Activated CD8-positive, alpha-beta memory T cell treated with anti-CD3 and anti-CD28 coated beads, Interleukin-2, amount 10 ng/mL, durations not matched to agents 7 days and 5 days (primary cell): ENCODE data around the gene SPG11. TPM values are rescaled to one million over a fixed set of nuclear protein-coding genes. Genes with fewer than 3 reads are reported as not detected.
"Not testable (repeated sequence)": the region's sequence is repeated elsewhere in the genome, so short reads cannot be mapped to it uniquely, and the experiment has no call there.

Experiments used
- ATAC-seq: fragments of 150-1000 bp; cut with Tn5 transposase; one replicate; pipeline ENCODE4 v1.10.0; 2021; ENCODE audit warnings: moderate library complexity
- CTCF ChIA-PET: fragments of 350-600 bp; sonication (Branson Sonifier 250); formaldehyde crosslinking; loops from one replicate; lab custom pipeline; 2021; ENCODE audit warnings: antibody characterized with exemption; lab: Charles Lee
- DNase-seq: peaks from one replicate; pipeline ENCODE4 v3.0.0-alpha.2; 2020
- H3K27ac Mint-ChIP-seq: one replicate; pipeline ENCODE4 v1.8.0; 2021; ENCODE audit warnings: mild to moderate bottlenecking, mixed read lengths
- H3K27me3 Mint-ChIP-seq: one replicate; pipeline ENCODE4 v1.8.0; 2021; ENCODE audit warnings: mixed read lengths
- H3K36me3 Mint-ChIP-seq: one replicate; pipeline ENCODE4 v1.8.0; 2021; ENCODE audit warnings: mild to moderate bottlenecking, mixed read lengths
- H3K4me1 Mint-ChIP-seq: one replicate; pipeline ENCODE4 v1.8.0; 2021; ENCODE audit warnings: mixed read lengths
- H3K4me3 Mint-ChIP-seq: one replicate; pipeline ENCODE4 v1.8.0; 2021; ENCODE audit warnings: mild to moderate bottlenecking, moderate library complexity, mixed read lengths
- H3K9me3 Mint-ChIP-seq: one replicate; pipeline ENCODE4 v1.8.0; 2022; ENCODE audit warnings: low read depth, mixed read lengths
- total RNA-seq, 2 experiments: library from RNA; stranded (reverse); gene quantifications; one replicate each; pipeline ENCODE4 v1.2.3, GENCODE V29; 2021

SPG11 gene
- total RNA-seq, 2 experiments from 2014 or later, result 76.7 to 95.8 TPM

DNA sequence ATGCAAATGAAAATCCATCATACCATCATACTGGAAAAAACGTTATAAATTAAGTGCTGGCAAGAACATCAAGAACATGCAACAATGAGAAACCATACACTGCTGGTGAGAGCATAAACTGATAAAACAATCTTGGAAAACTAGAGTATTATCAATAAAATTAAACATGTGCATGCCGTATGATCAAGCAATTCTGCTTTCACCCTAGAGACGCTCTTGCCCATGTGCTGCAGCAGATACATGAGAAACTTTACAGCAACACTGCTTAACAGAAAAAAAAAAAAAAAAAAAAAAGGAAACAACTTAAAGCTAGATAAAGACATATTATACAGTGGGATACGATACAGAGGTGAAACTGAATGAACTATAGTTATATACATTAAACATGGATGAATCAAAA is 21.8 kb downstream of the SPG11 start:
- H3K27ac Mint-ChIP-seq, result no peak overlapping the region
- DNase-seq (no peak), ATAC-seq (no peak)
- H3K36me3 Mint-ChIP-seq, result peaks cover 65% of the 10 kb centered on the region
- peaks cover 30% of the 10 kb centered on the region for H3K4me1 Mint-ChIP-seq
- H3K9me3 Mint-ChIP-seq, result peaks cover 15% of the 10 kb centered on the region
- H3K27me3 Mint-ChIP-seq, result no peaks in the 10 kb centered on the region
- CTCF ChIA-PET, result interaction anchor here (1.3 kb wide), 1 partner anchor 13 kb away, joined by 3 read pairs; no protein-coding TSS in a partner anchor
- H3K4me3 Mint-ChIP-seq, result no peak overlapping the region

DNA sequence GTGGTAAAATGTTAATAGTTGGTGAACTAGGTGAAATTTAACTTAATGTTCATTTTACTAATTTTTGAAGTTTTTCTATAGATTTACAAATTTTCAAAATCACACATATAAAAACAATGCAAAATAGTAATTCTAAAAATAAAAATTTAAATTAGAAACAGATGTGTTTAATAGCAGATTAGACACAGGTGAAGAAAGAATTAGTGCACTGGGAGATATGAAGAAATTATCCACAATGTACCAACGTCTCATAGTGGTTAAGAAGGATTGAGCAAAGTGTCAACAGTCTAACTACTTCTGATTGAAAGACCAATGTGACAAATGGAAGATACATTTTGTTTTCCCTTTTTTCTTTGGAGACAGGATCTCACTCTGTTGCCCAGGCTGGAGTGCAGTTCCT is 26.5 kb downstream of the SPG11 start:
- DNase-seq, result no peak
- CTCF ChIA-PET, result interaction anchor here (0.9 to 1.0 kb wide), 2 partner anchors 9 to 14 kb away, joined by 3 read pairs; no protein-coding TSS in a partner anchor
- no peak overlapping the region for H3K4me3 Mint-ChIP-seq
- peaks cover 16% of the 10 kb centered on the region for H3K4me1 Mint-ChIP-seq
- H3K27ac Mint-ChIP-seq, result no peak overlapping the region
- ATAC-seq, result no peak
- no peaks in the 10 kb centered on the region for H3K27me3 Mint-ChIP-seq
- H3K36me3 Mint-ChIP-seq, result peaks cover 54% of the 10 kb centered on the region
- no peaks in the 10 kb centered on the region for H3K9me3 Mint-ChIP-seq

DNA sequence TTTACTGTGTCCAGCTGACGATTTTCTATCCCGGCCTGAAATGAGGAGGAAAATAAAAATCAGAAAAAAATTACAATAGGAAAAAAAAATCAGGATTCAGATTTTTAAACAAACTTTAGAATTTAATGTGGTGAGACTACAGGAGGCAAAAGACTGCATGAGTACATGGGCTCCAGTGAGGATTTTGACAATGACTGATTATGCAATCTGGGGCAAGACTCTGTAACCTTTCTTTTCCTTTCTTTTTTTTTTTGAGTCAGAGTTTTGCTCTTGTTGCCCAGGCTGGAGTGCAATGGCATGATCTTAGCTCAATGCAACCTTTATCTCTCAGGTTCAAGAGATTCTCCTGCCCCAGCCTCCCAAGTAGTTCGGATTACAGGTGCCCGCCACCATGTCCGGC is 29.9 kb downstream of the SPG11 start:
- Mint-ChIP-seq H3K4me1 (peaks cover 17% of the 10 kb centered on the region), H3K27me3 (no peaks in the 10 kb centered on the region), H3K36me3 (peaks cover 55% of the 10 kb centered on the region), H3K27ac (peak overlapping the region; percentile 73), H3K4me3 (no peak overlapping the region), H3K9me3 (no peaks in the 10 kb centered on the region)
- DNase-seq (no peak), ATAC-seq (peak; percentile 50)
- CTCF ChIA-PET, result interaction anchor here (0.5 to 2.4 kb wide), 4 partner anchors 30 to 474 kb away, joined by 3 to 7 read pairs (median 5); partner anchors contain the start of gene SPG11

DNA sequence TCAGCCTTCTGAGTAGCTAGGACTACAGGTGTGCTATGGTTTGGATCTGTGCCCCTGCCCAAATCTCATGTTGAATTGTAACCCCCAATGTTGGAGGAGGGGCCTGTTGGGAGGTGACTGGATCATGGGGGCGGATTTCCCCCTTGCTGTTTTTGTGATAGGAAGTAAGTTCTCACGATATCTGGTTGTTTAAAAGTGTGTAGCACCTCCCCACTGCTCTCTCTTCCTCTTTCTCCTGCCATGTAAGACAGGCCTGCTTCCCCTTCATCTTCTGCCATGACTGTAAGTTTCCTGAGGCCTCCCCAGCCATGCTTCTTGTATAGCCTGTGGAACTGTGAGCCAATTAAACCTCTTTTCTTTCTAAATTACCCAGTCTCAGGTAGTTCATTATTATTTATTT is 38.2 kb downstream of the SPG11 start:
- H3K4me1 Mint-ChIP-seq, H3K4me3 Mint-ChIP-seq, ATAC-seq, CTCF ChIA-PET, H3K27me3 Mint-ChIP-seq, DNase-seq, H3K9me3 Mint-ChIP-seq, H3K27ac Mint-ChIP-seq: not testable (repeated sequence)
- H3K36me3 Mint-ChIP-seq, result peaks cover 54% of the 10 kb centered on the region

DNA sequence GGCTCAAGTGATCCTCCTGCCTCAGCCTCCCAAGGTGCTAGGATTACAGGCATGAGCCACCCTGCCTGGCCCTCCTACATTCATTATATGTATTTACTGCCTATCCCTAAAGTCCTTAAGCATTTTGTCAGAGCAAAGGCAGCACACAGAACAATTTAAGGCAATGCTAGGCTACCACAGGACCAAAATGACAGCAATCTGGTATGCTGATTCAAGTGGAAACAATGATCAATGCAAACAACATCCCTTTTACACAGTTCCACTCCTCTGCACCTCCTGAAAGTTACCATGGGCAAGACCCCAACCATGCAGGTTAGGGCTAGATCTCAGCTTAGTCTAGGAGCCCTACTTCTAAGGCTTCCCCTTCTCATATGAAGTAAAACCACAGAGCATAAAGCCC is 40.3 kb downstream of the SPG11 start:
- ATAC-seq (no peak), DNase-seq (no peak)
- H3K9me3 Mint-ChIP-seq, result no peaks in the 10 kb centered on the region
- H3K4me3 Mint-ChIP-seq, result no peak overlapping the region
- peak overlapping the region; percentile 3 for H3K27ac Mint-ChIP-seq
- H3K27me3 Mint-ChIP-seq, result no peaks in the 10 kb centered on the region
- CTCF ChIA-PET, result interaction anchor here (0.8 to 1.1 kb wide), 2 partner anchors 37 to 67 kb away, joined by 3 read pairs; no protein-coding TSS in a partner anchor
- H3K4me1 Mint-ChIP-seq, result peaks cover 7% of the 10 kb centered on the region
- peaks cover 49% of the 10 kb centered on the region for H3K36me3 Mint-ChIP-seq

DNA sequence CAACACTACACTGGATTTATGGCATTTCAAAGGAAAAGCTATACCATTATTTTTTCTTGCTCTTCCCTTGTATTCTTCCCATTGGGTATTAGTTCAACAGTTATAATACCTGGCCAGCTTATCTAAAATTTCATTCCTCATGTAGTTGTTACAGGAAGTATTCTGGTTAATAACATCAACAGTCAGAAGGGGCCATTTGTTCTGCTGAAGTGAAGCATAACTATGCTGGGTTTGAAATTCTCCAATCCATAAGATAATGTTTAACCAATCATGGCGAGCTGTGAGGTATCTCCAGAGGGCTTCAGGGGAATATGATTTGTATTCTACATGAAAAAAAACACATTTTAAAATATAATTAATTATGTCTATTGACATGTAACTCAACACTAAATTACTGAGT is 43.4 kb downstream of the SPG11 start:
- ATAC-seq, result no peak
- no peak for DNase-seq
- Mint-ChIP-seq H3K9me3 (no peaks in the 10 kb centered on the region), H3K27me3 (no peaks in the 10 kb centered on the region), H3K36me3 (peaks cover 51% of the 10 kb centered on the region), H3K27ac (no peak overlapping the region), H3K4me3 (no peak overlapping the region), H3K4me1 (peaks cover 5% of the 10 kb centered on the region)
- CTCF ChIA-PET, result interaction anchor here (1.6 to 3.2 kb wide), 3 partner anchors 10 to 30 kb away, joined by 3 to 10 read pairs (median 5); no protein-coding TSS in a partner anchor

DNA sequence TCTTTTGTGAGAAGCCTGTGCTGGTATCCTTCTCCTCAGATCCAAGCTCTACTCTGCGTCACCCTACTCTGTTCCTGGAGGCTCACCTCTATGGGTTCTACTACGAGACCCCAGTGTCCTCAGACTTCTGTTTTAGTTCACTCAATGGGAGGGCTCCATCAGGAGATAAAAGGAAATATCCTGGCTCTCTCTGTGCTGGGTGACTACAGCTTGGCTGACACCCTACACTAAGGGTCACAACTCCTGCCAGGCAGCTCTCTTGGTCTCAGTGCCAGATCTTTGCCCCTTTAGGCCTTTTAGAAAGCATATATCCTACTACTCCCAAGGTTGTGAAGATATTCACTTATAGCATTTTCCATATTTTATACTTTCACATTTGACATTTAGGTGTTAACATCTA is 46.5 kb downstream of the SPG11 start:
- CTCF ChIA-PET, result interaction anchor here (2.0 kb wide), 1 partner anchor 121 kb away, joined by 10 read pairs; no protein-coding TSS in a partner anchor
- Mint-ChIP-seq H3K27ac (no peak overlapping the region), H3K36me3 (peaks cover 59% of the 10 kb centered on the region)

DNA sequence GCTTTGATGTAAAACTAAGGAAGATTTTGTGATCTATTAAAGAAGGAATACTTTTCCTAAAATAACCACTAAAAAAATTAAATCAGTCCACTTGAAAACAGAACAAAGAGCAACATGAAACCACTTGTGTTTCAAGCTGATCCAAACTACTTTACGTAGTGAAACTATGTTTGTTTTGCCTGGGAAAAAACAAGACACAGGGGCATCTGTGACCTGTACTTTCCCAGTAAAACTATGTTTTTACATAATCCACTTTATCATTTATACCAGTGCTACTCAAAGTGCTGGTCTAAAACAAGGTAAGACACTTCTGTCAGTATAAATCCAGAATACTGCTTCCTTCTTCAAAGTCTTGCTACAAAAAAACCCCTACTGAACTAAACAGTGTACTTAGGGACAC is 56.7 kb downstream of the SPG11 start:
- no peak for ATAC-seq
- H3K4me3 Mint-ChIP-seq, result no peak overlapping the region
- H3K4me1 Mint-ChIP-seq, result no peaks in the 10 kb centered on the region
- H3K9me3 Mint-ChIP-seq, result no peaks in the 10 kb centered on the region
- H3K27ac Mint-ChIP-seq, result no peak overlapping the region
- no peak for DNase-seq
- peaks cover 52% of the 10 kb centered on the region for H3K36me3 Mint-ChIP-seq
- CTCF ChIA-PET, result no interaction called here
- H3K27me3 Mint-ChIP-seq, result no peaks in the 10 kb centered on the region

More for the DNA sequence above, 46.5 kb downstream of the SPG11 start:
- H3K27me3 Mint-ChIP-seq, result no peaks in the 10 kb centered on the region
- H3K4me3 Mint-ChIP-seq, result no peak overlapping the region
- no peaks in the 10 kb centered on the region for H3K9me3 Mint-ChIP-seq
- no peaks in the 10 kb centered on the region for H3K4me1 Mint-ChIP-seq
- ATAC-seq (no peak), DNase-seq (no peak)

DNA sequence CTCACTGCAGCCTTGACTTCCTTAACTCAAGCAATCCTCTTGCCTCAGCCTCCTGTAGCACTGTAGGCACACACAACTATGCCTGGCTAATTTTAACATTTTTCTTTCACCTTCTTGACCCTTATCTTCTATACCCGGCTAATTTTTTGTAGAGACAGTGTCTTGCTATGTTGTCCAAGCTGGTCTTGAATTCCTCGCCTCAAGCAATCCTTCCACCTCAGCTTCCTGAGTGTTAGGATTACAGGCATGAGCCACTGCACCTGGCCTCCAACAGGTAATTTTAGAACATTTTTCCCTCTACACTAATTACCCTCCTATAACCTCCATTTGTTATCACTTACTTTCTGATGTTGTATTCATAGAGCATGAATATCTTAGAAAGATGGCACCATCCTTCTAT is 60.3 kb downstream of the SPG11 start:
- H3K27me3 Mint-ChIP-seq, result no peaks in the 10 kb centered on the region
- no peak for ATAC-seq
- peaks cover 42% of the 10 kb centered on the region for H3K36me3 Mint-ChIP-seq
- no peaks in the 10 kb centered on the region for H3K9me3 Mint-ChIP-seq
- peaks cover 9% of the 10 kb centered on the region for H3K4me1 Mint-ChIP-seq
- CTCF ChIA-PET, result interaction anchor here (1.1 kb wide), 1 partner anchor 19 kb away, joined by 3 read pairs; no protein-coding TSS in a partner anchor
- DNase-seq, result no peak
- no peak overlapping the region for H3K4me3 Mint-ChIP-seq
- H3K27ac Mint-ChIP-seq, result no peak overlapping the region

DNA sequence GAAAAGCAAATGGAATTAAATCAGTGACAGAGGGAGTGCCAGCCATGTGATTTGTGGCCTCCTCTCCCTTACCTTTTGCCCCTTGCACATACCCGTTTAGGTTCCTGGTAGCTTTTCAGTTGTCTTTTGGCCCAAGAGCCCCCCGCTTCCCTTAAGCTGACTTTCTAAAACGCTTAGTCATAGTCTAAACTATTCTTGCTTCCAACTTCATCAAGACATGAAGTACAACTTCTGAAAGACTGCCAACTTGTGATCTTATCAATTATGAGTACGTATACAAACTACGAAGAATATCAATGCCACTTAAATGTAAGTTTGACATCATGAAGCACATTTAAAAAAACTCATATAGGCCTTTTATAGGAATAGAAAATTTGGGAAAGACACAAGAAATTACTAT is 64.6 kb downstream of the SPG11 start:
- no peaks in the 10 kb centered on the region for H3K27me3 Mint-ChIP-seq
- no peak for DNase-seq
- CTCF ChIA-PET, result interaction anchor here (1.0 to 3.3 kb wide), 5 partner anchors 10 to 139 kb away, joined by 3 to 19 read pairs (median 4); no protein-coding TSS in a partner anchor
- peaks cover 43% of the 10 kb centered on the region for H3K36me3 Mint-ChIP-seq
- H3K27ac Mint-ChIP-seq, result peak overlapping the region; percentile 70
- no peak overlapping the region for H3K4me3 Mint-ChIP-seq
- ATAC-seq, result no peak
- no peaks in the 10 kb centered on the region for H3K9me3 Mint-ChIP-seq
- H3K4me1 Mint-ChIP-seq, result peaks cover 34% of the 10 kb centered on the region

DNA sequence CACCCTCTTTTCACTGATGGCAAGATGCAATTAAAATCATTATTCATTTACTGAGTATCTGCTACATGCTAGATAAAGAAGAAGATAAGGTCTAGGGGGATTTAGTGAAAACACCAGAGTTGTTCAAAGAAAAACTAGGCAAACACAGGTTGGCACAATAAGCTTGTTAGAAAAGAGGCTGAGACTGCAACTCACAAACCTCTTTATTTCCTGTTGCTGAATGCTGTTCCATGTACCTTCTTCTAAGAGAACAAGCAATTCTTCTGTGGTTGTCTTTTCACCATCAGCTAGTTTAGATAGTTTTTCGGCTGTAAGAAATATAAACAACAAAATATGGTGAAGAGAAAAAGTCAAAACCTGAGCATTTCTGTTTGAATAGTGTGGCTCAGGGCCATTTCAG is 65.4 kb downstream of the SPG11 start:
- CTCF ChIA-PET, result interaction anchor here (0.7 to 3.3 kb wide), 9 partner anchors 10 to 255 kb away, joined by 3 to 19 read pairs (median 3); no protein-coding TSS in a partner anchor
- ATAC-seq (no peak), DNase-seq (no peak)
- H3K4me3 Mint-ChIP-seq, result no peak overlapping the region
- H3K27ac Mint-ChIP-seq, result peak overlapping the region; percentile 70
- peaks cover 38% of the 10 kb centered on the region for H3K4me1 Mint-ChIP-seq
- peaks cover 43% of the 10 kb centered on the region for H3K36me3 Mint-ChIP-seq
- no peaks in the 10 kb centered on the region for H3K27me3 Mint-ChIP-seq
- H3K9me3 Mint-ChIP-seq, result no peaks in the 10 kb centered on the region

DNA sequence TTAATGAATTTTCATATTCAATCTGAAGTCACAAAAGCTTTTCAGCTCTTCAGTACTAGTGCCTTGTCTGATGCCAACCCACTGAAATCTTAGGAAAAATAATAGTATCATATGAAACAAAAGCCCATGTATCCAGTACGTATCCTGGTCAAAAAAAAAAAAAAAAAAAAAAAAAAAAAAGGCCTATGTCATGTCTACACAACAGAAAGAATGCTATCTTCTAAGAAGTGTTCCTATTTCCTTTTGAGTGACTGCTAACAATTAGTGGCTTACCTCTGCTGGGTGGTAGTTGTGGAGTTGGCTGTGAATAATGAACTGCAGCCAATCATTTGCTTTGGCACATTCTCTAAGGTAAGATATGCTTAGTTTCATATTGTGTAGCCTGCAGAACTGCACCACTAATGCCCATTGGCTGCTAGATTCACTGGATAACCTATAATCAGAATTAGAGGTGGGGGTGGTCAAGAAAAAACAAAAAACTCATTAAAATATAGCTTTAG is 66.9 kb downstream of the SPG11 start:
- Mint-ChIP-seq H3K4me1 (peaks cover 38% of the 10 kb centered on the region), H3K27me3 (no peaks in the 10 kb centered on the region), H3K4me3 (no peak overlapping the region), H3K27ac (peak overlapping the region; percentile 5), H3K9me3 (no peaks in the 10 kb centered on the region), H3K36me3 (peaks cover 34% of the 10 kb centered on the region)
- no peak for DNase-seq
- ATAC-seq, result peak; percentile 37
- CTCF ChIA-PET, result interaction anchor here (0.9 to 3.3 kb wide), 4 partner anchors 18 to 257 kb away, joined by 3 to 19 read pairs (median 6); no protein-coding TSS in a partner anchor

DNA sequence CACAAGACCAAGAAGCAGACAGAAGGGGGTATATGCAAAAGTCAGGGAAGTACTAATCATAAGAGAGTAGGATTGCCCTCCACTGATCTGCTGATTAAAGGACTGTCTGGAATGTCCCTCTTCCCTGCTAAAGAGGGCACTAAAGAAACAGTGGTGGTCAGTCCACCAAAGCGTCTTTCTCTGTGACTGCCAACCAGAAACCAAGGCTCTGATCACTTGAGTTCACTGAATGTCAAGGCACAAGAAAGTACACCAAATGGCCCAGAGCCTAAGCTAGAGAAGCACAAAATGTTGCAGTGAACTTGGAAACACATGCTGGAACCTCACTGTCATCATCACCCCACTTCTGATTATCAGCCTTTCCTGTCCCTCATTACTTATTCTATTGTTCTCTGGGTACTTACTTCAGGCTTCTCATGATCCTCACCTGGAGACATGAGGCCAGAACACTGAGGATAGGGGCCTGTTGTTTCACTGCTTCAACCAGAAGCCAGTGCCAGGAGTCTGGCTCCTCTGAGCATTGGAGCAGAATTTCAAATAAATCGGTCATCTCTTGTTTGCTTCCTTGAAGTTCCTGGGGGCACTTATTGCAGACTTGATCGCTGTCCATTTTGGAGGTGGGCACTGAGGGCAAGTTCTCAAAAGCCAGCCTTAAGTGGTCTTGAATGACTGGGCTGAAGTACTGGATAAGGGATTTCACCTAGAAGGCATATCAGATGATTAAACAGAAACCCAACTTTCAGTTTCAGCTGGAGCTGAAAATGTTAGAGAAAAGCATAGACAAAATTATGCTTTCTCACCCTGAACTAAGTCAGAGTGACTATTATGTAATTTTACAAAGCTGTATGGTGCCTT is 67.6 kb downstream of the SPG11 start:
- Mint-ChIP-seq H3K4me3 (no peak overlapping the region), H3K4me1 (peaks cover 38% of the 10 kb centered on the region), H3K27ac (peak overlapping the region; percentile 70), H3K9me3 (no peaks in the 10 kb centered on the region), H3K36me3 (peaks cover 35% of the 10 kb centered on the region), H3K27me3 (no peaks in the 10 kb centered on the region)
- no peak for DNase-seq
- CTCF ChIA-PET, result interaction anchor here (0.9 to 3.3 kb wide), 5 partner anchors 17 to 258 kb away, joined by 3 to 19 read pairs (median 6); no protein-coding TSS in a partner anchor
- peak; percentile 17 for ATAC-seq
